Measurements from ENCODE around the gene MRNIP. TPM values are rescaled to one million over a fixed set of nuclear protein-coding genes. Genes with fewer than 3 reads are reported as not detected.

The MRNIP gene
- polyA plus RNA-seq, 1 donor (not counting 4 experiments of a cell fraction or from before 2014, with no cell fraction given) = 14.9 TPM

GRCh38 chr5:179852993-179853547 is 5.5 kb downstream of the MRNIP start:
- H3K9me3 ChIP-seq (ENCODE audit: control insufficient read depth, low read depth, low read length) = no peaks in the 10 kb centered on the region
- dilution Hi-C loops (cut with MboI; ENCODE audit: extremely low pct_ligation_motif_present, low sequenced_read_pairs) = no loop called here
- H3K27me3 ChIP-seq (ENCODE audit: control insufficient read depth, extremely low read depth, insufficient read depth, low read length) = no peaks in the 10 kb centered on the region
- H3K27ac ChIP-seq (ENCODE audit: control insufficient read depth, insufficient read depth, low read length) = no peak overlapping the region
- TF ChIP-seq CTCF (optimal IDR thresholded peaks at IDR 0.05 in 1 of 3, IDR thresholded peaks at IDR 0.05 in 1 of 3, conservative IDR thresholded peaks at IDR 0.05 in 1 of 3; ENCODE audit: extremely low read depth in 1 of 3, insufficient read depth in 2 of 3, low read length in 3 of 3) (no peak), EZH2 (IDR thresholded peaks at IDR 0.05; ENCODE audit: low read length) (no peak)
- no peak overlapping the region for H3K4me2 ChIP-seq (ENCODE audit: control insufficient read depth, extremely low read depth, insufficient read depth, low read depth, low read length)
- H4K20me1 ChIP-seq (ENCODE audit: control insufficient read depth, extremely low read depth, insufficient read depth, low read length) = no peaks in the 10 kb centered on the region
- no peak for FAIRE-seq
- peaks cover 10% of the 10 kb centered on the region for H3K79me2 ChIP-seq (ENCODE audit: control insufficient read depth, insufficient read depth, low read length)
- no peak overlapping the region for H2AFZ ChIP-seq (ENCODE audit: control insufficient read depth, low read length)
- no peak overlapping the region for H3K4me3 ChIP-seq (ENCODE audit: control insufficient read depth in 2 of 3, extremely low read depth in 1 of 3, insufficient read depth in 2 of 3, low read depth in 1 of 3, low read length in 3 of 3)
- H3K9me1 ChIP-seq (ENCODE audit: control insufficient read depth, extremely low read depth, insufficient read depth, low read length) = no peaks in the 10 kb centered on the region
- DNase-seq (ENCODE audit: low read depth, low spot score) = no peak
- no peak overlapping the region for H3K9ac ChIP-seq (ENCODE audit: control insufficient read depth, extremely low read depth, insufficient read depth, low read length)
- H3K4me1 ChIP-seq (ENCODE audit: control insufficient read depth, extremely low read depth, insufficient read depth, low read length) = peaks cover 2% of the 10 kb centered on the region
- peaks cover 10 to 23% of the 10 kb centered on the region in 2 experiments for H3K36me3 ChIP-seq (ENCODE audit: control insufficient read depth in 2 of 2, extremely low read depth in 1 of 2, insufficient read depth in 2 of 2, low read length in 2 of 2)

GRCh38 chr5:179841621-179842020 is 17.0 kb downstream of the MRNIP start:
- dilution Hi-C loops (cut with MboI; ENCODE audit: extremely low pct_ligation_motif_present, low sequenced_read_pairs) = loop anchor here (25.0 kb wide), 1 partner anchor 104 kb away; the partner anchor contains the start of gene MAML1
- no peak for FAIRE-seq
- H3K36me3 ChIP-seq (ENCODE audit: control insufficient read depth in 2 of 2, extremely low read depth in 1 of 2, insufficient read depth in 2 of 2, low read length in 2 of 2) = peaks cover 7 to 9% of the 10 kb centered on the region in 2 experiments

More at GRCh38 chr5:179841621-179842020, 17.0 kb downstream of the MRNIP start:
- Histone ChIP-seq H3K9me3 (ENCODE audit: control insufficient read depth, low read depth, low read length) (no peaks in the 10 kb centered on the region), H3K27ac (ENCODE audit: control insufficient read depth, insufficient read depth, low read length) (no peak overlapping the region), H2AFZ (ENCODE audit: control insufficient read depth, low read length) (no peak overlapping the region), H3K4me3 (ENCODE audit: control insufficient read depth in 2 of 3, extremely low read depth in 1 of 3, insufficient read depth in 2 of 3, low read depth in 1 of 3, low read length in 3 of 3) (no peak overlapping the region), H3K79me2 (ENCODE audit: control insufficient read depth, insufficient read depth, low read length) (no peaks in the 10 kb centered on the region), H3K4me1 (ENCODE audit: control insufficient read depth, extremely low read depth, insufficient read depth, low read length) (no peaks in the 10 kb centered on the region), H3K4me2 (ENCODE audit: control insufficient read depth, extremely low read depth, insufficient read depth, low read depth, low read length) (no peak overlapping the region), H3K9me1 (ENCODE audit: control insufficient read depth, extremely low read depth, insufficient read depth, low read length) (no peaks in the 10 kb centered on the region), H3K9ac (ENCODE audit: control insufficient read depth, extremely low read depth, insufficient read depth, low read length) (no peak overlapping the region), H3K27me3 (ENCODE audit: control insufficient read depth, extremely low read depth, insufficient read depth, low read length) (no peaks in the 10 kb centered on the region), H4K20me1 (ENCODE audit: control insufficient read depth, extremely low read depth, insufficient read depth, low read length) (no peaks in the 10 kb centered on the region)
- no peak for DNase-seq (ENCODE audit: low read depth, low spot score)
- no peak for TF ChIP-seq CTCF (optimal IDR thresholded peaks at IDR 0.05 in 1 of 3, IDR thresholded peaks at IDR 0.05 in 1 of 3, conservative IDR thresholded peaks at IDR 0.05 in 1 of 3; ENCODE audit: extremely low read depth in 1 of 3, insufficient read depth in 2 of 3, low read length in 3 of 3)
- no peak for TF ChIP-seq EZH2 (IDR thresholded peaks at IDR 0.05; ENCODE audit: low read length)
